ENCODE measurements around the gene MAP4.
"Not testable (repeated sequence)": the region's sequence is repeated elsewhere in the genome, so short reads cannot be mapped to it uniquely, and the experiment has no call there.

GRCh38 chr3:47829482-47829881 lies 186.7 kb downstream of the MAP4 start:
- not testable (repeated sequence) for TF ChIP-seq EZH2 (IDR thresholded peaks at IDR 0.05; ENCODE audit: low read length, unreplicated experiment); CTCF (conservative IDR thresholded peaks at IDR 0.05; ENCODE audit: low read depth, low read length)

Data from PC-3 (cell line).